Ishikawa (cell line): Measurements from ENCODE around the gene RUSC2.

Experiments
- CEBPB ChIP-seq: IDR thresholded peaks from 2 replicates; pipeline ENCODE4 v1.6.1; 2012
- CREB1 ChIP-seq: IDR thresholded peaks from 2 replicates; pipeline ENCODE4 v1.6.1; 2012; ENCODE audit warnings: low read depth
- EP300 ChIP-seq: IDR thresholded peaks from 2 replicates; pipeline ENCODE4 v1.6.1; 2012; ENCODE audit warnings: borderline replicate concordance
- MAX ChIP-seq: IDR thresholded peaks from 2 replicates; pipeline ENCODE4 v1.6.1; 2012
- NFIC ChIP-seq: IDR thresholded peaks from 2 replicates; pipeline ENCODE4 v1.6.1; 2012
- TEAD4 ChIP-seq: IDR thresholded peaks from 2 replicates; pipeline ENCODE4 v1.6.1; 2012
- USF1 ChIP-seq: IDR thresholded peaks from 2 replicates; pipeline ENCODE4 v1.6.1; 2012
- YY1 ChIP-seq: IDR thresholded peaks from 2 replicates; pipeline ENCODE4 v1.6.1; 2012; ENCODE audit warnings: low read depth
- ZBTB7A ChIP-seq: IDR thresholded peaks from 2 replicates; pipeline ENCODE4 v1.6.1; 2012; ENCODE audit warnings: low read depth

DNA sequence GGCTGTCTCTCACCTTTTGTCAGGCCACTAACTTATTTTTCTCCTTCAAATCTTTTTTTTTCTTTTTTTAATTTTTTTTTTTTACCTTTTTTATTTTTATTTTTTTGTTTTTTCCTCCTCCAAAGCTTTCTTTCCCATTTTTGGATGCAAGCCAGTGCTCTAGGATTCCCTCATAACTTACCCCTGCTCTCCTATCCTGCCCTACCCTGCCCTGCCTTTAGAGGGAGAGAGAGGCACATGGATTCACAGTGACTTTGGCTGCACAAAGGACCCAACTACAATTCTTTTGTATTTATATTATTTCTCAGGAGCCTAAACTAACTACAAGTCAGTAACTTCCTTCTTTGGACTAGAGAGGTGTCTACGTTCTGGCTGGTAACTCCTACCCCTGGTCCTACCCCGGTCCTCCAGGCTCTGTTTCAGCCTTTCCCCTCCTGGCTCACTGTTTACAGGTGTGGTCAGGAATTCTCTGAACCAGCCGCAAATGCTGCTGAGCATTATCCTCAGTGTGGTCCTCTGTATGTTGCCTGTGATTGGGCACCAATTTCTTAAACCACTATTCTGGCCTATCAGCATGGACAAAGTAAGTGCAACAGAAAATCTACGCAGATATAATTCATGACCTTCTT lies 8.4 kb upstream of the RUSC2 start:
- TF ChIP-seq EP300 (no peak), YY1 (no peak), MAX (no peak), TEAD4 (no peak), ZBTB7A (no peak), CREB1 (no peak), CEBPB (no peak), USF1 (no peak), NFIC (peak; percentile 41; the same call in 1 of the 2 replicates)
